Subcutaneous abdominal adipose tissue (tissue), 5 donors: Measurements from ENCODE around the gene RNF144B.
A peak's percentile ranks its signal among the peaks of the same experiment; 100 is the strongest.

Source experiments
- H3K27ac ChIP-seq: one replicate; pipeline ENCODE4 v1.7.0; 2013; ENCODE audit warnings: low read depth, mild to moderate bottlenecking, inconsistent platforms, low read length, moderate library complexity
- H3K27me3 ChIP-seq, 5 donors: one replicate each; pipeline ENCODE4 v1.7.0; 2013; ENCODE audit warnings: low read length in 5 of 5, inconsistent platforms in 1 of 5; ENCODE audit not compliant: control insufficient read depth in 5 of 5, insufficient read depth in 4 of 5
- H3K36me3 ChIP-seq, 5 donors: one replicate each; pipeline ENCODE4 v1.7.0; 2013; ENCODE audit warnings: low read length in 5 of 5; ENCODE audit not compliant: control insufficient read depth in 5 of 5, insufficient read depth in 5 of 5
- H3K4me1 ChIP-seq, 5 donors: one replicate each; pipeline ENCODE4 v1.7.0; 2013; ENCODE audit warnings: low read length in 5 of 5, mild to moderate bottlenecking in 3 of 5, moderate library complexity in 1 of 5; ENCODE audit not compliant: control insufficient read depth in 5 of 5, insufficient read depth in 5 of 5
- H3K4me3 ChIP-seq, 5 donors: one replicate each; pipeline ENCODE4 v1.7.0; 2013; ENCODE audit warnings: low read length in 5 of 5, low read depth in 1 of 5
- H3K9ac ChIP-seq, 5 donors: one replicate each; pipeline ENCODE4 v1.7.0; 2013; ENCODE audit warnings: low read length in 5 of 5, mild to moderate bottlenecking in 4 of 5, moderate library complexity in 3 of 5
- H3K9me3 ChIP-seq, 5 donors: one replicate each; pipeline ENCODE4 v1.7.0; 2013; ENCODE audit warnings: low read length in 5 of 5; ENCODE audit not compliant: control insufficient read depth in 5 of 5
- donor health status: healthy.
- donor health status: healthy.
- donor health status: healthy.
- donor health status: healthy.
- donor health status: healthy.

RNF144B gene

DNA sequence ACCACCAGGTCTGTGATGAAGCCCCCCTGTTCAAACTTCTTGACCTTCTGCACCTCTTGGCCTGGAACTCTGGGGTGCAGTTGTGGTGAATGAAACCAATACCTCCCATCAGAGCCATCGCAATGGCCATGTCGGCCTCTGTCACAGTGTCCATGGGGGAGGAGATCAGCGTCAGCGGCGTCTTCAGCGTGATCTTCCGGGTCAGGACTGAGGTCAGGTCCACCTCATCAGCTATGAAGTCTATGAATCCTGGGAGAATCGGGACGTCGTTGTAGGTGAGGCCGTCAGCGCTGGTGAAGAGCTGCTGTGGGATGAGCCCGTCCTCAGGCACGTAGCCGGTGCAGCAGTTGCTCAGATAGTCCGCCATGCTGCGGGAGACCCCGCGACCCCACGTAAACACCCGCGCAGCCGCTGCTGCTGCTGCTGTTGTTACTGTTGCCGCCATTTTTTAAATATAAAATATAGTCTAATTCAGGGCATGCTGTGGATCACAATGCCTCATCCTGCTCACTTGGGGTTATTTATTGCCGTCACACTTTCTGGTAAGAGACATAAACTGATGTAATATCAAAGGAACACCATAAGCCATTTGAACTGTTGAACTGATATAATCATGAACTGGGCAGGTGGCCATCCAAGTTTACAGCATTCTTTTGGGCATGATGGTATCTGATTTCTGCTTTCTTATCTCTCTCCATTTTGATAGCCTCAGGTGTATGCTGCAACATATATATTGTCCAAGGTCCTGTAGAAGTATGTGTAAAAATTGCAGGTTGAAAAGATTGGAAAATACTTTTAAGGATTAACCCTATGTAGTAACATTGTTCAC is 18.7 kb upstream of the RNF144B start:
- H3K36me3 ChIP-seq, result no peaks in the 10 kb centered on the region
- H3K27me3 ChIP-seq, result no peaks in the 10 kb centered on the region
- no peaks in the 10 kb centered on the region for H3K9me3 ChIP-seq
- no peak overlapping the region for H3K27ac ChIP-seq
- H3K4me1 ChIP-seq, result no peaks in the 10 kb centered on the region
- no peak overlapping the region for H3K9ac ChIP-seq
- H3K4me3 ChIP-seq, result no peak overlapping the region

DNA sequence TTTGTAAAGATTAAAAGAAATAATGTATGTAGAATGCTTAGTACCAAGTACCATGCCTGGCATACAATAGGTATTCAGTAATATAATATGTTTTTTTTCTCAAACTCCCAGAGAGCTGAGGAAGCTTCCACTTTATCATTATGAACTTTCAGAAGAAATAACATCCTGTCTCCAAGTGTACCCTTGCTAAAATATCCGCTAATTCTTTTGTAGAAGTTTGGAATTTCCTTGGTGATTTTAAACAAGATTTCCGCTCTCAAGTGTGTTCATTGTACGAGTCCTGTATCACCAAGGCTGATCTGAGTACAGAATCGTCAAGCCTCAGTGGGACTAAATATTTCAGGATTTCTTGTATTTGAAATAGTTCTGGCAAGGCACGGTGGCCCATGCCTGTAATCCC is 16.1 kb upstream of the RNF144B start:
- H3K4me3 ChIP-seq, result no peak overlapping the region
- H3K9me3 ChIP-seq, result no peaks in the 10 kb centered on the region
- no peaks in the 10 kb centered on the region for H3K4me1 ChIP-seq
- H3K9ac ChIP-seq, result no peak overlapping the region
- H3K36me3 ChIP-seq, result no peaks in the 10 kb centered on the region
- H3K27me3 ChIP-seq, result no peaks in the 10 kb centered on the region
- H3K27ac ChIP-seq, result no peak overlapping the region

DNA sequence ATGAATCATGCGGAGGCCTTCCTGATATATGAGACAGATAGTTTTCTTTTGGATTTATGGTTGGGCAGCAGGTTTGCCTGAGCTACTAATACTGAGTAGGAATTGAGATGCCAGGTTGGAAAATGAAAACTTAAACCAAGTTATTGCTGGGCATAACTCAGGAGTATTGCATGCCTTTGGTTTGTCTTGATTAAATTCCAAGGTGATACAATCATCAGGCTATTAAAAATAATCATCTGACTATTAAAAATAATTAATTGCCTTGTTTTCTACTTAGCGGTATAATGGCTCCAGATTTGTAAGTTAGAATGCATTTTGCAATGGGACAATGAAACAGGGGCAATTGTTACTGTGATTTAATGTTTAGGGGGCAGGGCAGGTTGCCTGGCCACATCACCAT is 15.5 kb upstream of the RNF144B start:
- no peaks in the 10 kb centered on the region for H3K36me3 ChIP-seq
- H3K27ac ChIP-seq, result no peak overlapping the region
- H3K9ac ChIP-seq, result no peak overlapping the region

DNA sequence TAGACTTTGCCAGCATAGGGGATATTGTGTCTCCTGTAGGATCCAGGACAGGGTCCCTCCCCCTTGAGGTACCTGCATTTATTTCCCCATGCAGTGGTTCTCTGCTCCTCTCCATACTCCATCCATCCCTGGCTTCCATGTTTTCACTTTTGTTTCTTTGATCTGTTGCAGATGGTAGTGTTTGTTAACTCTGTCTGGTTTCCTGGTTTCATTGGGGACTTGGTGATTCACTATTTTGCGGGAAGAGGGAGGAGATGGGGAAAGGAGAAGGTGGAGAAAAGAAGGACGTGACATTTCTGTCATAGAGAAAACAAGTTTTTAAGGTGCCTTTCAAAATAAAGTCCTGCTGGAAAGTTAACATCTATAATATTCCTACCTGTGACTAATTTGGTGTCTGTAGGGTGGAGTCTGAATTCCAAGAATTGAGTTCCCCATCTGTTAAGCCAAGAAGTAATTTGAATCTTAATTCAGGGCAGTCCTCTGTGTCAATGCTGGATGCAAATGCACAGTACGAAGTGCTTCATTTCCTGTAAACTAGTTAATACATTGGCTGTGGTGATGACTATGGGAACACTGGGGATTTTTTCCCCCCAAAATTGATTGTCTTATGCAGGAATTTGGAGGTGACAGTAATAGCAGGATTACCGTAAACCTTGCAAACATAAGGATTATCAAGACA is 6.9 kb upstream of the RNF144B start:
- Histone ChIP-seq H3K27ac (no peak overlapping the region), H3K9ac (no peak overlapping the region), H3K4me3 (no peak overlapping the region), H3K36me3 (no peaks in the 10 kb centered on the region), H3K9me3 (no peaks in the 10 kb centered on the region), H3K4me1 (peaks cover 0 to 7% (median 6%) of the 10 kb centered on the region in 5 donors), H3K27me3 (no peaks in the 10 kb centered on the region)

More for the DNA sequence above, 15.5 kb upstream of the RNF144B start:
- Histone ChIP-seq H3K27me3 (no peaks in the 10 kb centered on the region), H3K4me3 (no peak overlapping the region), H3K4me1 (no peaks in the 10 kb centered on the region), H3K9me3 (no peaks in the 10 kb centered on the region)

DNA sequence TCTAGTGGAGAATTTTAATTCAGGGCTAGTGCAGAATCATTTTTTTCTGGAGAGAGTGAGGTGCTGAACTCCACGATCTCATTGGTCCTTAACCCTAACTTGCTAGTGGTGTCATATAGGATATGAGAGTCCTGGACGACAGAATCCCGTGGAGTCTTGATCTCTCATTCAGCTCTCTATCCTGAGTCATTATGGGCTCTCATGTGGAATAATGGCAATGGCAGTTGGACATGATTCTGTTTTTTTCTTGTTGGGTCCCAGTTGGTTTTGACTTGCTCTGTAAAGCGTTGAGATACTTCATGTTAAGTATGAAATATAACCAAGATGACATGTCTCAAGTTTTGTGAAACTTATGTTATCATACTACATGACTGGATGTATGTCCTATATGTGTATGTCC is 6.3 kb upstream of the RNF144B start:
- Histone ChIP-seq H3K4me1 (peaks cover 0 to 7% (median 6%) of the 10 kb centered on the region in 5 donors), H3K9me3 (no peaks in the 10 kb centered on the region), H3K36me3 (no peaks in the 10 kb centered on the region), H3K9ac (no peak overlapping the region), H3K27me3 (no peaks in the 10 kb centered on the region), H3K27ac (no peak overlapping the region), H3K4me3 (no peak overlapping the region)

DNA sequence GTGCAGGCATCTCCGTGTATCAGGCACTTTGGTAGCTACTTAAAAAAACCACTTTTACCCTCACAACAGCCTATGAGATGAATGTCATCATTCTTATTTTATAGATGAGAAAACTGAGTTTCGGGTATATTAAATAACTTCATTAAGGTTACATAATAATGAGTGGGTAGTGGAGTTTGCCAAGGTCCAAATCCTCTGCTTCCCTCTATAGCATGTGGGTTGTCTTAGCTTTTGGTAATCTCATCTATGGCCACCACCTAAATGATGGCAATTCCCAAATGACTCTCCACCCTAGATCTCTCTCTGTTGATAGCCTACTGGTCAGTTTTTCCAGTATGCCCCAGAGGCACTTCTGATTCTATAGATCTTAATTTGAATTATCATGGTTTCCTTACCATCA is 3.7 kb upstream of the RNF144B start:
- H3K27me3 ChIP-seq, result no peaks in the 10 kb centered on the region
- H3K4me1 ChIP-seq, result peaks cover 0 to 32% (median 31%) of the 10 kb centered on the region in 5 donors
- no peak overlapping the region for H3K4me3 ChIP-seq
- H3K36me3 ChIP-seq, result no peaks in the 10 kb centered on the region
- no peak overlapping the region for H3K9ac ChIP-seq
- no peak overlapping the region for H3K27ac ChIP-seq
- no peaks in the 10 kb centered on the region for H3K9me3 ChIP-seq

DNA sequence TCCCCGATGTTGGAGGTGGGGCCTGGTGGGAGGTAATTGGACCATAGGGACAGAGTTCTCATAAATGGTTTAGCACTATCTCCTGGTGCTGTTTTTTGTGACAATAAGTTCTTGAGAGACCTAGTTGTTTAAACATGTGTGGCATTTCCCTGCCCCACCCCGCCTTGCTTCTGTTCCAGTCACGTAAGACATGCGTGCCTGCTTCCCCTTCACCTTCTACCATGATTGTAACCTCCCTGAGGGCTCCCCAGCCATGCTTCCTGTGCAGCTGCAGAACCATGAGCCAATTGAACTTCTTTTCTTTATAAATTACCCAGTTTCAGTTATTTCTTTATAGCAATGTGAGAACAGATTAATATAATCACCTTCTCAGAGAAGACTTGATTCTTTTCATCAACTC is 2.5 kb upstream of the RNF144B start:
- H3K4me1 ChIP-seq, result peaks cover 0 to 42% (median 40%) of the 10 kb centered on the region in 5 donors

DNA sequence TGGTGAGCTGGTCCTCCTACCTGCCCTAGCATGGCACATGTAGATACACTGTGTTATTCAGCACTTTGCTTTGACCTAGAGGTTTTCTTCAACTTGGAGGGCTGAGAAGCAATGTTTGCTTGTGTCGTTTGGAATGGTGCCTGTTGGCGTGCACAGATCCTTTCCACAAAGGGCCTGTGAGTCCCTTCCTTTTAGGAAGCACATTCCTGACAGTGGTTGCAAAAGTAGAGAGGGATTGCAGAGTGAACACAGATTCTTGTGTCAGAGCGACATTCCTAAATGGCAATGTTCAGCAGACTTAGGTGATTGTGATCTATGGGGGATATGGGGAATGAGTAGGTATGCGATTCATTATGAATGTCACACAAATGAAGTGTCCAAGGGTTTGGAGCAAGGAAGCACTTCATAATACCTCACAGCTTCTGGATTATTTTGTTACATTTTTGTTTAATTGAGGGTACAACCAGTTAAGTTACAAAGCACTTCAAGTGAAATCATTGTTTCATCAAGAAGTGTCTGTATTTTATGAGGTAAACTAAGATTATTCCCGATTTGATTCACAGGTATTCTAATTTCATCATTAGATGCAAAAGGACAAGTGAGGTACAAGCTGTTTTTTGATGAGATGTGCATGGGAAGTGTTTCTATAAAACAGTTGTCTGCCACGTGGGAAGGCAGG is 713 bp upstream of the RNF144B start:
- Histone ChIP-seq H3K27me3 (no peaks in the 10 kb centered on the region), H3K9me3 (no peaks in the 10 kb centered on the region), H3K9ac (peak overlapping the region in 2 of 5 donors; percentile 60 to 84), H3K4me3 (peak overlapping the region; percentile 80 to 92 (median 89)), H3K36me3 (no peaks in the 10 kb centered on the region), H3K4me1 (peaks cover 0 to 52% (median 45%) of the 10 kb centered on the region in 5 donors), H3K27ac (peak overlapping the region; percentile 92)

More for the DNA sequence above, 2.5 kb upstream of the RNF144B start:
- no peak overlapping the region for H3K4me3 ChIP-seq
- no peak overlapping the region for H3K9ac ChIP-seq
- no peak overlapping the region for H3K27ac ChIP-seq
- no peaks in the 10 kb centered on the region for H3K27me3 ChIP-seq
- H3K9me3 ChIP-seq, result no peaks in the 10 kb centered on the region
- no peaks in the 10 kb centered on the region for H3K36me3 ChIP-seq

DNA sequence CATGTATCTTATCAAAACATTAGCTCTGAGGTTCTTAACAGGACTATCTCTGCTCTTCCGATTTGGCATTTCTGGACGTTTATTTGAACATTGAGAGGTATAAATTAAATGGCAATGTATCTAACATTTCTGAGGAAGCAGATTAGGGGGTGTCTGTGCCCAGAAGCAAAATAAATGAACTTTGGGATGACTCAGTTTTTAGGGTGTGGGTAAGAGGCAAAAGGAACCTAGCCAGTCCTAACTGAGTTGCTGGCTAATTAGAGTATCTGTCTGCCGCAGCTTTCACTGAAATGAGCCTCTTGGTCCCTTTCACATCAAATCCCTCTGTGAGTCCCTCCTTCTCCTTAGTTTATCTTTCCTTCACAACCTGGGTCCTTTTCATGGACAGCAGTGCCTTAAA is 1.1 kb downstream of the RNF144B start:
- H3K4me3 ChIP-seq, result peak overlapping the region; percentile 80 to 92 (median 89)
- peak overlapping the region; percentile 53 to 87 (median 76) for H3K9ac ChIP-seq
- H3K36me3 ChIP-seq, result peaks cover 0 to 2% (median 0%) of the 10 kb centered on the region in 5 donors
- H3K4me1 ChIP-seq, result peaks cover 0 to 49% (median 39%) of the 10 kb centered on the region in 5 donors
- H3K27me3 ChIP-seq, result no peaks in the 10 kb centered on the region
- no peaks in the 10 kb centered on the region for H3K9me3 ChIP-seq
- peak overlapping the region; percentile 92 for H3K27ac ChIP-seq

DNA sequence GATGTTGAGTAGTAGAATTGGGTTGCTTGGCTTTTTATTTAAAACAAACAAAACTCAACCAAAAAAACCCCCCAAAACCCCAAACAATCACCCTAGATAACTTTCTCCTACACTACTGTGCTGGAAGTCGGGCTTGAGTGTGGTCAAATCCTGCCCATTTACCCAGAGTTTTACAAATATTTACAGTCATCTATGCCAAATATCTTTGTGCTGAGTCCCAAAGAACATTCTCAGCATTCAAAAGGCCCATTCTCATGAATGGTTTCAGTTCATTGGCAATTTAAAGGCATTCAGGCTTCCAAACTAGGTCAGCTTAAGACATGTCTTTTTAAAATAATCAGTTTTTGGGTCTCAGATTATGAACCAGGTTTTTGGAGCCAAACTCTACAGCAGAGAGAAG is 1.8 kb downstream of the RNF144B start:
- no peaks in the 10 kb centered on the region for H3K27me3 ChIP-seq
- H3K36me3 ChIP-seq, result peaks cover 0 to 4% (median 0%) of the 10 kb centered on the region in 5 donors
- H3K27ac ChIP-seq, result peak overlapping the region; percentile 92
- peaks cover 0 to 52% (median 39%) of the 10 kb centered on the region in 5 donors for H3K4me1 ChIP-seq
- H3K9ac ChIP-seq, result peak overlapping the region; percentile 53 to 87 (median 76)
- H3K4me3 ChIP-seq, result peak overlapping the region; percentile 24 to 92 (median 89)
- no peaks in the 10 kb centered on the region for H3K9me3 ChIP-seq
